GM18520 (cell line): ENCODE results near the gene CEP57L1.
A peak's percentile ranks its signal among the peaks of the same experiment; 100 is the strongest.
"Not testable (repeated sequence)": the region's sequence is repeated elsewhere in the genome, so short reads cannot be mapped to it uniquely, and the experiment has no call there.

Experiments used
- ATAC-seq: cut with Tn5 transposase; IDR thresholded peaks from one replicate; pipeline ENCODE4 v1.9.1; 2021; ENCODE audit not compliant: unreplicated experiment

The CEP57L1 gene

DNA sequence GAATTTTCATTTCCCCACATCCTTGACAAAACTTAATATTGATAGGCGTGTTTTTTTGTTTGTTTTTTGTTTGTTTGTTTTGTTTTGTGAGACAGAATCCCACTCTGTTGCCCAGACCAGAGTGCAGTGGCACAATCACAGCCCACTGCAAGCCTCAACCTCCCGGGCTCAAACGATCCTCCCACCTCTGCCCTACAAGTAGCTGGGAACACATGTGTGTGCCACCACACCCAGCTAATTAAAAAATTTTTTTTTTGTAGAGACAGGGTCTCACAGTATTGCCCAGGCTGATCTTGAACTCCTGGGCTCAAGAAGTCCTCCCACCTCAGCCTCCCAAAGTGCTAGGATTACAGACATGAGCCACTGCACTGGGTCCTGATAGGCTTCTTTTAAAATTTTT is 9.2 kb downstream of the CEP57L1 start:
- ATAC-seq, result no peak

GRCh38 chr6:109105681-109106080 is 10.4 kb downstream of the CEP57L1 start:
- no peak for ATAC-seq

DNA sequence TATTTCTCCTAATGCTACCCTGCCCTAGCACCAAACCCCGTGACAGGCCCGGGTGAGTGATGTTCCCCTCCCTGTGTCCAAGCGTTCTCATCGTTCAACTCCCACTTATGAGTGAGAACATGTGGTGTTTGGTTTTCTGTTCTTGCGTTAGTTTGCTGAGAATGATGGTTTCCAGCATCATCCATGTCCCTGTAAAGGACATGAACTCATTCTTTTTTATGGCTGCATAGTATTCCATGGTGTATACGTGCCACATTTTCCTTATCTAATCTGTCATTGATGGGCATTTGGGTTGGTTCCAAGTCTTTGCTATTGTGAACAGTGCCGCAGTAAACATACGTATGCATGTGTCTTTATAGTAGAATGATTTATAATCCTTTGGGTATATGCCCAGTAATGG is 14.4 kb downstream of the CEP57L1 start:
- not testable (repeated sequence) for ATAC-seq

GRCh38 chr6:109112663-109113062 is 17.4 kb downstream of the CEP57L1 start:
- ATAC-seq, result not testable (repeated sequence)

GRCh38 chr6:109117346-109118035 is 22.2 kb downstream of the CEP57L1 start:
- ATAC-seq, result peak; percentile 65

- no peak for ATAC-seq
These were observed 23.0 kb downstream of the CEP57L1 start for GRCh38 chr6:109118337-109118736.

- ATAC-seq, result no peak
These were observed 23.6 kb downstream of the CEP57L1 start for GRCh38 chr6:109118871-109119354.

- ATAC-seq, result no peak
These were observed 26.1 kb downstream of the CEP57L1 start for GRCh38 chr6:109121411-109121810.

DNA sequence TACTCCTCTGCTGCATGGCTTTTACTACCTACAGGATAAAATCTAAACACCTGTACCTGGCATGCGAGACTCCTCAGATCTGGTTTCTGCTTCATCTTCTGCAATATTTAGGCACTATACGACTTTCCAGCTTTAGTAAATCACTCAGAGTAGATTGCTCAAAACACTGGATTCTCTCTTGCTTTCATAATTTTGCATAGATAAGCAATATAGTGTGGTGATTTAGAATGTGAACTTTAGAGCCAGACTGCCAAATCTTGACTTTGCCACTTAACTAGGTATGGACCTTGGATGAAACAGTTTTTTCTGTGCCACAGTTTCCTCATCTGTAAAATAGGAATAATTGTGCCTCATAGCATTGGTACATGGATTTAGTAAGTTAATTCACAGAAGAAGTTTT is 28.9 kb downstream of the CEP57L1 start:
- no peak for ATAC-seq

DNA sequence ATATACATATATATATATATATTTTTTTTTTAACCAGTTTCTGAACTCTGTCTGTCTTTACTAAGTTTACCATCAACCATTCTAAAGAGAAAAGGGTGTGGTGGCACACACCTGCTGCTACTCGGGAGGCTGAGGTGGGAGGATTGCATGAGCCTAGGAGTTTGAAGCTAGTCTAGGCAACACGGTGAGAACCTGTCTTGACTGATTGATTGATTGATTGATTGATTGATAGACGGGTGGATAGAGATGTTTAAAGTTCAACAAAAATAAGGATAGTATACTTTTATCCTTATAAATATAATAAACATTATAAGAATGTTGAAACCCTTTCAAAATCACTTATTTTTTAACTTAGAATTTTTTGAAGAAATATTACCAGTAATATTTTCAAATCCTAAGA is 30.2 kb downstream of the CEP57L1 start:
- no peak for ATAC-seq

GRCh38 chr6:109130065-109130464 is 34.8 kb downstream of the CEP57L1 start:
- no peak for ATAC-seq

DNA sequence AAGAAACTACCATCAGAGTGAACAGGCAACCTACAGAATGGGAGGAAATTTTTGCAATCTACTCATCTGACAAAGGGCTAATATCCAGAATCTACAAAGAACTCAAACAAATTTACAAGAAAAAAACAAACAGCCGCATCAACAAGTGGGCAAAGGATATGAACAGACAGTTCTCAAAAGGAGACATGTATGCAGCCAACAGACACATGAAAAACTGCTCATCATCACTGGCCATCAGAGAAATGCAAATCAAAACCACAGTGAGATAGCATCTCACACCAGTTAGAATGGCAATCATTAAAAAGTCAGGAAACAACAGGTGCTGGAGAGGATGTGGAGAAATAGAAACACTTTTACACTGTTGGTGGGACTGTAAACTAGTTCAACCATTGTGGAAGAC is 40.3 kb downstream of the CEP57L1 start:
- ATAC-seq, result not testable (repeated sequence)

GRCh38 chr6:109136039-109136438 is 40.7 kb downstream of the CEP57L1 start:
- ATAC-seq, result not testable (repeated sequence)

GRCh38 chr6:109136530-109136929 is 41.2 kb downstream of the CEP57L1 start:
- not testable (repeated sequence) for ATAC-seq

DNA sequence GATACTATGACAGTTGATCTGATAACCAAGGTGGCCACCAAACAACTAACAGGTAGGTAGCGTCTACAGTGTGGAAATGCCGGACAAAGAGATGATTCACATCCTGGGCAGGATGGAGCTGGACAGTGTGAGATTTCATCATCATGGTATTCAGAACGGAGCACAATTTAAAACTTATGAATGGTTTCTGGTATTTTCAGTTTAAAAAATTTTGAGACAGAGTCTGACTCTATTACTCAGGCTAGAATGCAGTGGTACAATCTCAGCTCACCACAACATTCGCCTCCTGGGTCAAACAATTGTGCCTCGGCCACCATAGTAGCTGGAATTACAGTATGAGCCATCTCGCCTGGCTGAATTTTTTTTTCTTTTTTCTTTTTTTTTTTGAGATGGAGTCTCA is 43.8 kb downstream of the CEP57L1 start:
- ATAC-seq, result no peak

- ATAC-seq, result not testable (repeated sequence)
These were observed 46.8 kb downstream of the CEP57L1 start for GRCh38 chr6:109142067-109142466.

- no peak for ATAC-seq
These were observed 47.9 kb downstream of the CEP57L1 start for GRCh38 chr6:109143191-109143590.

- ATAC-seq, result not testable (repeated sequence)
These were observed 52.9 kb downstream of the CEP57L1 start for GRCh38 chr6:109148251-109148650.

- ATAC-seq, result not testable (repeated sequence)
These were observed 53.4 kb downstream of the CEP57L1 start for GRCh38 chr6:109148716-109149115.

DNA sequence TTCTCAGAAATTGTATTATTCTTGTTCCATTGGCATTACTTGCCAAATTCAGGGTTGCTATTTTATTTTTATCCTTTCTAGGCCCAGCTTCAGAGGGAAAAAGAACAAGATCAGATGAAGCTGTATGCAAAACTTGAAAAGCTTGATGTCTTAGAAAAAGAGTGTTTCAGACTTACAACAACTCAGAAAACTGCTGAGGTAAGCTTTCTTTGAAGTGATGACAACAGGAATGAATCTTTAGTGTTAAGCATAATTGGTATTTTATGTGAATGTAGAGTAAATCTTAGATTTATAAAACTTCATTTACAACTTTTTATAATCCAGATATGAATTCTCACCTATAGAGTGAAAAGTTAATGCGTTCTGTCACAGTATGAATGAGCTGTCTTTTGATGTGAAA is 58.4 kb downstream of the CEP57L1 start:
- no peak for ATAC-seq

DNA sequence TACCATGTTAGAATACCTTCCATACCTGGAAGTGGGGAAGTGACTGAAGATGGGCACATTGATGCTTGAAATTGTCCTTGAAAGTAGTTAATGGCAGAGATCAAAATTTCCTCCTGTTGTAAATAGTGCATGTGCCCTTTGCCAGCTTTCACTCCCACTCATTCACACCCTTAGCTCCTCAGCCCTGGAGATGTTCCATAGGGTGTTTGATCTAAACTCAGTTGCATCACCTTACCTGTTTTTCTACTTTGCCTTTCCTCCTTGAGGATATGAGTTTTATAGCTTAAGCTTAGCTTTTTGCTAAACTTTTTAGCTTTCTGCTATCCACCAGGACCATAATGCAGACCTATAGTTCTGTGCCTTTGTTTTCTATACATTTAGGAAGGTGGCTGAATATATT is 69.0 kb downstream of the CEP57L1 start:
- ATAC-seq, result no peak

- ATAC-seq, result no peak
These were observed 70.2 kb downstream of the CEP57L1 start for GRCh38 chr6:109165392-109165974.

DNA sequence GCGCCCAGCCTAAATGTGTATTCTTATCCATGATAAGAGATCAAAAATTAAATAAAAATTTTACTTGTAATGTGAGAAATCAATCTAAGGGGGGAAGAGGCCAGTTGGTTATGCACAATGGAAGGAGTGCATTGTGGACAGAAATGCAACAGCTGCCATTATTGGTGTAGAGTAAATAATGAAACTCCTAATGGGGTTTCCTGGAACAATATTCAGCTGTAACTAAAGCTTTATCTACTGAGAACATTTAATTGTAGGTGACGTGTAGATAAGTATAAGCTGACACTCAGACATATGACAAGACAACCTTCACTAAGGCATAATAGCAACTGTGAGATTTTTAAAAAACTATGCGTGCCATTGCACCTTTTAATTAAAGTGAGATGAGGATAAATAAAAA is 71.4 kb downstream of the CEP57L1 start:
- no peak for ATAC-seq
